Small intestine (tissue), 7 donors: ENCODE measurements around the gene KRTAP5-9. TPM values are rescaled to one million over a fixed set of nuclear protein-coding genes. Genes with fewer than 3 reads are reported as not detected.
"Not testable (repeated sequence)": the region's sequence is repeated elsewhere in the genome, so short reads cannot be mapped to it uniquely, and the experiment has no call there.

ENCODE experiments used
- DNase-seq, 2 donors: peaks; one replicate each; pipeline versions ENCODE4 v3.0.0 to v3.0.0-alpha.2; 2013
- FAIRE-seq: peaks from 2 replicates; lab custom pipeline; 2012; peaks lifted over from hg19 to GRCh38; lab: Jason Lieb, UNC
- H3K27ac ChIP-seq, 3 donors: one replicate each; pipeline ENCODE4 v1.5.1; 2013; ENCODE audit warnings: low read length in 2 of 3, mild to moderate bottlenecking in 2 of 3, control low read depth in 1 of 3, inconsistent platforms in 1 of 3, low read depth in 1 of 3, moderate library complexity in 1 of 3
- H3K27me3 ChIP-seq, 3 donors: one replicate each; pipeline ENCODE4 v1.6.1; 2013; ENCODE audit warnings: low read length in 3 of 3, inconsistent platforms in 1 of 3; ENCODE audit not compliant: control insufficient read depth in 3 of 3, insufficient read depth in 3 of 3
- H3K36me3 ChIP-seq, 3 donors: one replicate each; pipeline ENCODE4 v1.6.1; 2013; ENCODE audit warnings: low read length in 3 of 3, inconsistent platforms in 1 of 3, low read depth in 1 of 3, mild to moderate bottlenecking in 1 of 3, moderate library complexity in 1 of 3; ENCODE audit not compliant: control insufficient read depth in 3 of 3, insufficient read depth in 2 of 3
- H3K4me1 ChIP-seq, 3 donors: one replicate each; pipeline ENCODE4 v1.6.1; 2013; ENCODE audit warnings: low read length in 2 of 3, inconsistent platforms in 1 of 3, low read depth in 1 of 3, mild to moderate bottlenecking in 1 of 3, moderate library complexity in 1 of 3; ENCODE audit not compliant: control insufficient read depth in 3 of 3, insufficient read depth in 2 of 3
- H3K4me3 ChIP-seq, 3 donors: one replicate each; pipeline ENCODE4 v1.5.1; 2013; ENCODE audit warnings: low read length in 3 of 3, control low read depth in 1 of 3, inconsistent platforms in 1 of 3, low read depth in 1 of 3, mild to moderate bottlenecking in 1 of 3, moderate library complexity in 1 of 3
- H3K9me3 ChIP-seq, 2 donors: one replicate each; pipeline ENCODE4 v1.6.1; 2013; ENCODE audit warnings: low read depth in 1 of 2, low read length in 1 of 2; ENCODE audit not compliant: control insufficient read depth in 2 of 2, insufficient read depth in 1 of 2
- WGBS, 3 donors: extraction: QIAGEN DNeasy Blood & Tissue Kit; methylation state at CpG; one replicate each; pipeline ENCODE4 v1.1.7; 2013; 5-methylcytosine and 5-hydroxymethylcytosine counted together
- polyA plus RNA-seq, 4 donors: library from polyadenylated mRNA; stranded (reverse) in 3 of 4; unstranded in 1 of 4; fragments of 200-250 nt in 3 of 4; fragments of 120-200 nt in 1 of 4; gene quantifications; one replicate each; pipeline versions ENCODE4 v1.2.1 to v1.2.3, GENCODE V29; 2013
- donor health status: healthy with polysubstance abuse.
- donor health status: control.
- donor health status: control.
- donor health status: Bipolar disorder and iron deficiency.
- donor health status: healthy.

Gene KRTAP5-9
- polyA plus RNA-seq, 4 donors = 0.31 to 0.67 (median 0.50) TPM; not detected in 1

GRCh38 chr11:71558996-71559395 lies 10.8 kb downstream of the KRTAP5-9 start:
- Histone ChIP-seq H3K9me3 (peaks cover 0 to 2% of the 10 kb centered on the region in 2 donors), H3K36me3 (no peaks in the 10 kb centered on the region), H3K4me1 (no peaks in the 10 kb centered on the region), H3K27ac (no peak overlapping the region), H3K27me3 (no peaks in the 10 kb centered on the region), H3K4me3 (no peak overlapping the region)
- 79 to 92% (median 86%) methylated on average over 1 of the region's 1 CpG for WGBS, 3 donors
- FAIRE-seq (no peak), DNase-seq (no peak)

- H3K27ac ChIP-seq = no peak overlapping the region
- H3K27me3 ChIP-seq = peaks cover 0 to 2% (median 0%) of the 10 kb centered on the region in 3 donors
- no peak for FAIRE-seq
- H3K4me1 ChIP-seq = peaks cover 0 to 2% (median 0%) of the 10 kb centered on the region in 3 donors
- H3K4me3 ChIP-seq = no peak overlapping the region
- peaks cover 0 to 2% of the 10 kb centered on the region in 2 donors for H3K9me3 ChIP-seq
- no peak for DNase-seq
- no peaks in the 10 kb centered on the region for H3K36me3 ChIP-seq
Measured at GRCh38 chr11:71562120-71562519, 13.9 kb downstream of the KRTAP5-9 start.

DNA sequence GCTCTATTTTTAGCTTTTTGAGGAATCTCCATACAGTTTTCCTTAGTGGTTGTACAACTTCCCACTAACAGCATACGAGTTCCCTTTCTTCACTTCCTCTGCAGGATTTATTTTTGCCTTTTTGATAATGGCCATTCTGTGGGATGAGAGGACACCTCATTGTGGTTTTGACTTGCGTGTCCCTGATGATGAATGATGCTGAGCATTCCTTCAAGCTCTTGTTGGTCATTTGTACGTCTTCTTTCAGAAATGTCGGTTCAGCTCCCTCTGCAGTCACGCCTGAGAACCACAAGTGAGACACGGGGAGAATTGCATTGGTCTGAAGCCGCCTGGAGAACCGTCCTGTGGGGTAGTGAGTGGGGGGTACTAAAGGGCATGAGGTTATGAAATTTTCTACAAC lies 15.2 kb downstream of the KRTAP5-9 start:
- DNase-seq (peak; percentile 53 to 62), FAIRE-seq (no peak)
- Histone ChIP-seq H3K9me3 (peaks cover 0 to 2% of the 10 kb centered on the region in 2 donors), H3K4me1 (peaks cover 0 to 2% (median 0%) of the 10 kb centered on the region in 3 donors), H3K27ac (no peak overlapping the region), H3K27me3 (peaks cover 0 to 2% (median 0%) of the 10 kb centered on the region in 3 donors), H3K36me3 (no peaks in the 10 kb centered on the region), H3K4me3 (no peak overlapping the region)
- WGBS, 3 donors = 16 to 18% (median 18%) methylated on average over 8 of the region's 8 CpGs

DNA sequence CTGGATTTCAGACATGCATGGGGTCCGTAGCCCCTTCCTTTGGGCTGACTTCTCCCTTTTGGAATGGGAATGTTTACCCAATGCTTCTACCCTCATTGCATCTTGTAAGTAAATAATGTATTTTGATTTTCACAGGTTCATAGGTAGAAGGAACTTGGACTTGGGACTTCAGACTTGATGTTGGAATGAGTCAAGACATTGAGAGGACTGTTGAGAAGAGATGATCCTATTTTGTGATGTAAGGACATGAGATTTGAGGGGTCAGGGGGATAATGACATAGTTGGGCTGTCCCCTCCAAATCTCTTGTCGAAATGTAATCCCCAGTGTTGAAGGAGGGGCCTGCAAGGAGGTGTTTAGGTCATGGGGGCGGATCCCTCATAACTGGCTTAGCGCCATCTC lies 16.2 kb downstream of the KRTAP5-9 start:
- H3K27ac ChIP-seq = no peak overlapping the region
- FAIRE-seq = no peak
- WGBS, 3 donors = 84 to 88% (median 84%) methylated on average over 4 of the region's 4 CpGs
- H3K4me1 ChIP-seq = peaks cover 0 to 2% (median 0%) of the 10 kb centered on the region in 3 donors
- no peak overlapping the region for H3K4me3 ChIP-seq
- H3K36me3 ChIP-seq = no peaks in the 10 kb centered on the region
- peaks cover 0 to 2% (median 0%) of the 10 kb centered on the region in 3 donors for H3K27me3 ChIP-seq
- H3K9me3 ChIP-seq = peaks cover 0 to 2% of the 10 kb centered on the region in 2 donors
- DNase-seq = peak; percentile 32 to 61

DNA sequence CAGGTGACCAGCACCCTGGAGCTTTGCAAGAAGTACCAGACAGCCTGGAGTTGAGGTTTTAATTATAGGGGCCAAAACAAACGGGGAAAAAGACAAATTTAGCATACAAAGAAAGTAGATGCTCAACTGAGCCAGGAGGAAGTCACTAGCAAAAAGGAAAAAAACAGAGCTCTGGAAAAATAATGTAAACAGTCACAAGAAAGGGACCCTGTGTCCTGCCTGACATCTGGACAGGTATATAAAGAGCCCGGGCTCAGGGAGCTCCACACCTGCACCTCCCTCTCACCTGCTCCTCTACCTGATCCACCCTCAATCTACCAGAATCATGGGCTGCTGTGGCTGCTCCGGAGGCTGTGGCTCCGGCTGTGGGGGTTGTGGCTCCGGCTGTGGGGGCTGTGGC lies 17.0 kb downstream of the KRTAP5-9 start, which contains the start of gene KRTAP5-10:
KRTAP5-10 (plus strand) TSS at position 301 of the 400 bp plus-strand sequence; CDS start at position 326, 25 bp downstream.
- Histone ChIP-seq H3K36me3 (no peaks in the 10 kb centered on the region), H3K27me3 (peaks cover 0 to 2% (median 0%) of the 10 kb centered on the region in 3 donors), H3K9me3 (peaks cover 0 to 2% of the 10 kb centered on the region in 2 donors), H3K27ac (no peak within 1 kb of the TSS), H3K4me3 (no peak within 1 kb of the TSS), H3K4me1 (peaks cover 0 to 2% (median 0%) of the 10 kb centered on the region in 3 donors)
- 40 to 54% (median 46%) methylated on average over 5 of the region's 5 CpGs for WGBS, 3 donors
- DNase-seq = no peak
- FAIRE-seq = no peak

- FAIRE-seq = no peak
- Histone ChIP-seq H3K27me3 (peaks cover 0 to 2% (median 0%) of the 10 kb centered on the region in 3 donors), H3K9me3 (peaks cover 0 to 2% of the 10 kb centered on the region in 2 donors), H3K4me3 (no peak overlapping the region), H3K4me1 (peaks cover 0 to 2% (median 0%) of the 10 kb centered on the region in 3 donors), H3K36me3 (no peaks in the 10 kb centered on the region), H3K27ac (no peak overlapping the region)
- DNase-seq = peak in 1 of 2 donors; percentile 17
- 57 to 73% (median 63%) methylated on average over 10 of the region's 10 CpGs for WGBS, 3 donors
Measured at GRCh38 chr11:71566081-71566620, 17.9 kb downstream of the KRTAP5-9 start.

DNA sequence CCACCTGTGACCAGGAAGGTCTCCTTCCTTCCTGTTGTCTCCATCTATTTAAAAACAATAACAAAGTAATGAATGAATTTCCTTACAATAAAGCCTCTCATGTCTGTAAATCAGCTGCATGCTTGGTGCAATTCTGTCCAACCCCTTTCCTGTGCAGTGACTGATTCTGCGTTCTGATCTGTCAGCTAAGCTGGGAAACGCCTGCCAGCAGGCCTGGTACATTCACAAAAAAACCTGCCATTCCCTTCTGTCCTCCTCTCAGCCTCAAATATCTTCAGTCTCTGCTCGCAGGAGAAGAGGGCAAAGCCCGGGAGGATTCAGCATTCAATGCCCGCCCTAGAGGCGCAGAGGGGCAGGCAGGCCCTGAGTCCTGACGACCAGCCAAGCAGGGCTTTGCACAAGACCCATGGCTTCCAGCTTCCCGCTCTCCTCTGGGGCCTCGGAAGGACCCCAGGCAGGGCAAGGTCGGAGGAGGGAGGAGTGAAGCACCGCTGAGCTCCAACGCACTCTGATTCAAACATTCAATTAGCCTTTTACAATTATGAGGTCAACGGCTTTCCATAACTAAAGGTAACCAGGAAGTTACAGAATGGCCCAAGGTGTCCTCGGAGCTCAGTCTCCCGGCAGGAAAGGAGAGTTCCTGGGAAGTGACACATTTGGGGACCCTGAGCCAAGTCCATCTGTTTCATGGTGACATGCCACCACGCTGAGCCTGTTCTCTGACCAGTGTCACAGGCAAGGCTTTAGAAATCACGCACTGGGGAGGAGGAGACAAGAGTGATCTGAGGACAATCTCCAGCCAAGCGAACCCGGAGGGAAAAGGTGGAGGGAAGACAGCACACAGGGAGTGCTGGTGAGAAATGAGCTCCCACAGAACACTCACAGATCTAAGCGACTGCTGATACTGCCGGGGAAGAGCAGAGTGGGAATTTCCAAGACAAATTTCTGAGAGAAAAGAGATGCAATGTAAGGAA lies 18.7 kb downstream of the KRTAP5-9 start:
- H3K27ac ChIP-seq, H3K9me3 ChIP-seq, FAIRE-seq, DNase-seq, H3K36me3 ChIP-seq, H3K27me3 ChIP-seq, H3K4me1 ChIP-seq, H3K4me3 ChIP-seq: not testable (repeated sequence)
- WGBS, 3 donors = 63 to 81% (median 70%) methylated on average over 15 to 21 of the region's 21 CpGs

DNA sequence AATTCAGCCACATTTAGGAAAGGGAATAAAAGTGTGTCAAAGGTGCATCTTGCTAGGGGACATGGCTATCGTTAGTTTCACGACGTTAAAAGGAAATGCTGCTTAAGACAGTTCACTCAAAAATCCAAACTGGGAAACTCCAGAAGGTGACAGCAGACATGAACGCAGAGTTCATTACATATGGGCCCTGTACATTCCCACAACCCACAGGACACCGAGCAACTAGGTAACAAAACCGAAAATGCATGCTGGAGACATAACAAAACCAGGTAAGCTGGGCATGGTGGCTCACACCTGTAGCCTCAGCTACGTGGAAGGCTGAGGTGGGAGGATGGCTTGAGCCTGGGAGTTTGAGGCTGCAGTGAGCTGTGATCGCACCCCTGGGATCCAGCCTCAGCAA lies 19.4 kb downstream of the KRTAP5-9 start:
- not testable (repeated sequence) for H3K4me3 ChIP-seq, H3K36me3 ChIP-seq, FAIRE-seq, H3K27ac ChIP-seq, H3K4me1 ChIP-seq, H3K27me3 ChIP-seq, DNase-seq, H3K9me3 ChIP-seq
- WGBS, 3 donors = 78 to 86% (median 83%) methylated on average over 8 of the region's 8 CpGs
